Smooth muscle cell (in vitro differentiated cells): ENCODE results near the gene UFC1. TPM values are rescaled to one million over a fixed set of nuclear protein-coding genes. Genes with fewer than 3 reads are reported as not detected.

Source experiments
- DNase-seq: peaks from one replicate; lab custom pipeline; 2025; ENCODE audit not compliant: unreplicated experiment; lab: John Stamatoyannopoulos, UW
- H2AFZ ChIP-seq: fragments of 200-600 bp; sonication (generic); 2 replicates; pipeline ENCODE4 v1.6.0; 2016; ENCODE audit warnings: antibody characterized with exemption, low read depth, mild to moderate bottlenecking
- H3F3A ChIP-seq: fragments of 200-600 bp; sonication (generic); 2 replicates; pipeline ENCODE4 v1.6.0; 2017; ENCODE audit warnings: antibody characterized with exemption, low read depth
- H3K27ac ChIP-seq: fragments of 200-600 bp; sonication (generic); 2 replicates; pipeline ENCODE4 v1.5.1; 2016; ENCODE audit warnings: low read depth, mild to moderate bottlenecking
- H3K27me3 ChIP-seq: fragments of 200-600 bp; sonication (generic); 2 replicates; pipeline ENCODE4 v1.6.1; 2016; ENCODE audit warnings: low read depth, mild to moderate bottlenecking
- H3K36me3 ChIP-seq: fragments of 200-600 bp; sonication (generic); 2 replicates; pipeline ENCODE4 v1.5.1; 2016; ENCODE audit warnings: low read depth
- H3K4me1 ChIP-seq: fragments of 200-600 bp; sonication (generic); 2 replicates; pipeline ENCODE4 v1.5.1; 2016; ENCODE audit warnings: low read depth
- H3K4me2 ChIP-seq: fragments of 200-600 bp; sonication (generic); 2 replicates; pipeline ENCODE4 v1.6.0; 2016; ENCODE audit warnings: mild to moderate bottlenecking
- H3K4me3 ChIP-seq: fragments of 200-600 bp; sonication (generic); 2 replicates; pipeline ENCODE4 v1.5.1; 2016; ENCODE audit warnings: mild to moderate bottlenecking
- H3K79me2 ChIP-seq: fragments of 200-600 bp; sonication (generic); 2 replicates; pipeline ENCODE4 v1.6.0; 2016; ENCODE audit warnings: low read depth, mild to moderate bottlenecking
- H3K9ac ChIP-seq: fragments of 200-600 bp; sonication (generic); 2 replicates; pipeline ENCODE4 v1.6.0; 2016; ENCODE audit warnings: low read depth
- H3K9me3 ChIP-seq: fragments of 200-600 bp; sonication (generic); replicated peaks from 2 replicates; pipeline ENCODE4 v1.5.1; 2016; ENCODE audit warnings: low read depth
- H4K20me1 ChIP-seq: fragments of 200-600 bp; sonication (generic); 2 replicates; pipeline ENCODE4 v1.6.0; 2016; ENCODE audit warnings: low read depth
- WGBS: methylation state at CpG from one replicate; pipeline ENCODE4 v1.1.7; 2016; ENCODE audit warnings: low lambda C conversion rate; 5-methylcytosine and 5-hydroxymethylcytosine counted together
- polyA plus RNA-seq: library from polyadenylated mRNA; unstranded; fragments of >200 nt; fragmentation: Nextera tagmentation; extraction: Ambion mirVana; gene quantifications from 2 replicates; pipeline ENCODE4 v1.2.1, GENCODE V29; 2016
- total RNA-seq: library from RNA; depleted of rRNA; stranded (reverse); fragments of >200 nt; gene quantifications from 2 replicates; pipeline ENCODE4 v1.2.3, GENCODE V29; 2014
- TF ChIP-seq, protein P1 (sequence below): fragments of 200-600 bp; sonication (generic); IDR thresholded peaks from 2 replicates; pipeline ENCODE4 v1.5.1; 2017; ENCODE audit warnings: borderline replicate concordance, mild to moderate bottlenecking, antibody characterized with exemption; ENCODE audit not compliant: insufficient read depth, poor library complexity, severe bottlenecking

The UFC1 gene
- total and polyA plus RNA-seq, 2 experiments from 2014 or later: 57.1 to 81.5 TPM

GRCh38 chr1:161173711-161174110 is 19.9 kb downstream of the UFC1 start:
- Histone ChIP-seq H3K9ac (no peak overlapping the region), H3K4me2 (no peak overlapping the region), H3K36me3 (no peaks in the 10 kb centered on the region), H4K20me1 (no peaks in the 10 kb centered on the region), H3K9me3 (no peaks in the 10 kb centered on the region), H3K79me2 (peaks cover 10% of the 10 kb centered on the region), H3K27ac (no peak overlapping the region), H3K4me1 (peaks cover 7% of the 10 kb centered on the region), H3K4me3 (no peak overlapping the region), H2AFZ (no peak overlapping the region), H3K27me3 (no peaks in the 10 kb centered on the region), H3F3A (no peaks in the 10 kb centered on the region)
- TF ChIP-seq, protein P1, sequence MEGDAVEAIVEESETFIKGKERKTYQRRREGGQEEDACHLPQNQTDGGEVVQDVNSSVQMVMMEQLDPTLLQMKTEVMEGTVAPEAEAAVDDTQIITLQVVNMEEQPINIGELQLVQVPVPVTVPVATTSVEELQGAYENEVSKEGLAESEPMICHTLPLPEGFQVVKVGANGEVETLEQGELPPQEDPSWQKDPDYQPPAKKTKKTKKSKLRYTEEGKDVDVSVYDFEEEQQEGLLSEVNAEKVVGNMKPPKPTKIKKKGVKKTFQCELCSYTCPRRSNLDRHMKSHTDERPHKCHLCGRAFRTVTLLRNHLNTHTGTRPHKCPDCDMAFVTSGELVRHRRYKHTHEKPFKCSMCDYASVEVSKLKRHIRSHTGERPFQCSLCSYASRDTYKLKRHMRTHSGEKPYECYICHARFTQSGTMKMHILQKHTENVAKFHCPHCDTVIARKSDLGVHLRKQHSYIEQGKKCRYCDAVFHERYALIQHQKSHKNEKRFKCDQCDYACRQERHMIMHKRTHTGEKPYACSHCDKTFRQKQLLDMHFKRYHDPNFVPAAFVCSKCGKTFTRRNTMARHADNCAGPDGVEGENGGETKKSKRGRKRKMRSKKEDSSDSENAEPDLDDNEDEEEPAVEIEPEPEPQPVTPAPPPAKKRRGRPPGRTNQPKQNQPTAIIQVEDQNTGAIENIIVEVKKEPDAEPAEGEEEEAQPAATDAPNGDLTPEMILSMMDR: no peak
- WGBS: 99% methylated on average over 11 of the region's 11 CpGs
- DNase-seq: no peak

- no peaks in the 10 kb centered on the region for H3K36me3 ChIP-seq
- H3K4me2 ChIP-seq: no peak overlapping the region
- no peak for DNase-seq
- H2AFZ ChIP-seq: no peak overlapping the region
- peaks cover 10% of the 10 kb centered on the region for H3K79me2 ChIP-seq
- H3K9me3 ChIP-seq: no peaks in the 10 kb centered on the region
- 98% methylated on average over 11 of the region's 11 CpGs for WGBS
- TF ChIP-seq, protein P1: no peak
- no peaks in the 10 kb centered on the region for H3K27me3 ChIP-seq
- H3F3A ChIP-seq: no peaks in the 10 kb centered on the region
- H3K4me1 ChIP-seq: peaks cover 7% of the 10 kb centered on the region
- H3K27ac ChIP-seq: no peak overlapping the region
- no peak overlapping the region for H3K4me3 ChIP-seq
- no peak overlapping the region for H3K9ac ChIP-seq
- H4K20me1 ChIP-seq: no peaks in the 10 kb centered on the region
These were observed 21.1 kb downstream of the UFC1 start for GRCh38 chr1:161174911-161175310.

GRCh38 chr1:161175771-161176453 is 22.1 kb downstream of the UFC1 start:
- no peak for DNase-seq
- TF ChIP-seq, protein P1: no peak

GRCh38 chr1:161176468-161177111 is 22.8 kb downstream of the UFC1 start:
- peak overlapping the region; percentile 90 for H3K4me3 ChIP-seq
- peak overlapping the region; percentile 98 for H3K9ac ChIP-seq
- H3K4me1 ChIP-seq: peaks cover 7% of the 10 kb centered on the region
- no peaks in the 10 kb centered on the region for H3K36me3 ChIP-seq
- no peaks in the 10 kb centered on the region for H4K20me1 ChIP-seq
- peak overlapping the region; percentile 99 for H3K4me2 ChIP-seq
- H2AFZ ChIP-seq: peak overlapping the region; percentile 99
- no peaks in the 10 kb centered on the region for H3K27me3 ChIP-seq
- H3K9me3 ChIP-seq: no peaks in the 10 kb centered on the region
- H3K27ac ChIP-seq: peak overlapping the region; percentile 63
- TF ChIP-seq, protein P1: no peak
- peaks cover 10% of the 10 kb centered on the region for H3K79me2 ChIP-seq
- no peak for DNase-seq
- H3F3A ChIP-seq: no peaks in the 10 kb centered on the region
- 27% methylated on average over 16 of the region's 17 CpGs for WGBS

More at GRCh38 chr1:161175771-161176453, 22.1 kb downstream of the UFC1 start:
- Histone ChIP-seq H3K4me1 (peaks cover 7% of the 10 kb centered on the region), H3K9me3 (no peaks in the 10 kb centered on the region), H3K79me2 (peaks cover 10% of the 10 kb centered on the region), H2AFZ (no peak overlapping the region), H4K20me1 (no peaks in the 10 kb centered on the region), H3K4me2 (peak overlapping the region; percentile 99), H3F3A (no peaks in the 10 kb centered on the region), H3K27me3 (no peaks in the 10 kb centered on the region), H3K27ac (no peak overlapping the region), H3K9ac (no peak overlapping the region), H3K36me3 (no peaks in the 10 kb centered on the region), H3K4me3 (peak overlapping the region; percentile 90)
- 95% methylated on average over 10 of the region's 10 CpGs for WGBS
